Activated T-helper 9 cell treated with anti-CD3 and anti-CD28 coated beads, Interleukin-2, amount 50 U/mL, for 16 hours (primary cell): Measurements from ENCODE around the gene AP2A1.
"Not testable (repeated sequence)": the region's sequence is repeated elsewhere in the genome, so short reads cannot be mapped to it uniquely, and the experiment has no call there.

Experiments
- DNase-seq: peaks from one replicate; pipeline ENCODE4 v3.0.0-alpha.2; 2020; ENCODE audit warnings: low read depth

AP2A1 gene

DNA sequence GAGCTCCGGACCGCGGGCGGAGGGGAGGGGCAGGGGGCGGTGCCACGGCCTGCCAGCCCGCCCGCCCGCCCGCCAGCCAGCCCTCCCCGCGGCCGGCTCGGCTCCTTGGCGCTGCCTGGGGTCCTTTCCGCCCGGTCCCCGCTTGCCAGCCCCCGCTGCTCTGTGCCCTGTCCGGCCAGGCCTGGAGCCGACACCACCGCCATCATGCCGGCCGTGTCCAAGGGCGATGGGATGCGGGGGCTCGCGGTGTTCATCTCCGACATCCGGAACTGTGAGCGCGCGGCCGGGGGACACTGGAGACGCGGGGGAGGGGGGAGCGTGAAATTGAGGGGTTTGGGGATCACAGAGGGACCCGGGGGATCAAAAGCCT lies at the start of gene AP2A1:
TSS of gene AP2A1 (plus strand) at position 72 of the 370 bp plus-strand sequence. CDS start at position 205, 133 bp downstream.
- DNase-seq, result no peak

- DNase-seq, result no peak
Measured at GRCh38 chr19:49718511-49718910, 48.3 kb upstream of the AP2A1 start.

DNA sequence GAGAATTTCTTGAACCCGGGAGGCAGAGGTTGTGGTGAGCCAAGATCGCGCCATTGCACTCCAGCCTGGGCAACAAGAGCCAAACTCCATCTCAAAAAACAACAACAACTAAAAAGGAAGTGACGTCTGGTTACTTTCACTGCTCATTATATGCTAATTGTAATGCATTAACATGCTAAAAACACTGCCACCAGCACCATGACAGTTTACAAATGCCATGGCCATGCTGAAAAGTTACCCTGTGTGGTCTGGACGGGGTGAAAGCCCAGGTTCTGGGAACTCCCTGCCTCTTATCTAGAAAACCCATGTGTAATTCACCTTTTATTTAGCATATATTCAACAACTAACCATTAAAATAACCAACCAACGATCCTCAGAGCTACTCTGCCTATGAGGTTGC lies 47.8 kb upstream of the AP2A1 start:
- no peak for DNase-seq

- not testable (repeated sequence) for DNase-seq
Measured at GRCh38 chr19:49719420-49719819, 47.4 kb upstream of the AP2A1 start.

GRCh38 chr19:49727217-49728030 lies 39.4 kb upstream of the AP2A1 start:
- DNase-seq, result no peak

- DNase-seq, result no peak
Measured at GRCh38 chr19:49730166-49730565, 36.6 kb upstream of the AP2A1 start.

DNA sequence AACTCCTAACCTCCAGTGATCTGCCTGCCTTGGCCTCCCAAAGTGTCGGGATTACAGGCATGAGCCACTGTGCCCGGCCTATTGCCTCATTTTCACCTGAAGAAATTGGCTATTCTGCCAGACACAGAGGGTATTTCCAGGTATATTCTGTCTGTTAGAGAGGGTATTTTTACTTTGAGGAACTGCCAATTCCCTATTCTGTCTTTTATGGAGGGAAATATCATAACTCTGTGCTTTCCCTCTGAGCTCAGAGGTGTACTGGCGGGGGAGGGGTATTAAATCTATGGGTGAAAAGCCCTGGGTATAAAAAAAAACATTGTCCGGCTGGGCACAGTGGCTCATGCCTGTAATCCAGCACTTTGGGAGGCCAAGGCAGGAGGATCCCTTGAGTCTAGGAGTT lies 28.5 kb upstream of the AP2A1 start:
- DNase-seq, result no peak

DNA sequence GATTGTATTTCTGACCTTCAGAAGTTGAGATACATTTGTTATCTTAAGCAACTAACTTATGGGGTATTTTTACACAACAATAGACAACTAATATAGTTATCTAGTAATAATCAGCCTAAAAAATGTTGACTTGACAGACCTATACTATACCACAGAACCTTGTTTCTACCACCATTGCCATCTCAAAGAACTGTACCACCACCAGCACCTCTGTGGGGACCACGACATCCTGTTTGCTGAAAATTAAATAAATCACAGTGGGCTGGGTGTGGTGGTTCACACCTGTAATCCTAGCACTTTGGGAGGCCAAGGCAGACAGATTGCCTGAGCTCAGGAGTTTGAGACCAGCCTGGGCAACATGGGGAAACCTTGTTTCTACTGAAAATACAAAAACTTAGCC lies 27.7 kb upstream of the AP2A1 start:
- no peak for DNase-seq

- no peak for DNase-seq
Measured at GRCh38 chr19:49739933-49740332, 26.9 kb upstream of the AP2A1 start.

GRCh38 chr19:49741210-49741844 lies 25.5 kb upstream of the AP2A1 start:
- DNase-seq, result no peak

DNA sequence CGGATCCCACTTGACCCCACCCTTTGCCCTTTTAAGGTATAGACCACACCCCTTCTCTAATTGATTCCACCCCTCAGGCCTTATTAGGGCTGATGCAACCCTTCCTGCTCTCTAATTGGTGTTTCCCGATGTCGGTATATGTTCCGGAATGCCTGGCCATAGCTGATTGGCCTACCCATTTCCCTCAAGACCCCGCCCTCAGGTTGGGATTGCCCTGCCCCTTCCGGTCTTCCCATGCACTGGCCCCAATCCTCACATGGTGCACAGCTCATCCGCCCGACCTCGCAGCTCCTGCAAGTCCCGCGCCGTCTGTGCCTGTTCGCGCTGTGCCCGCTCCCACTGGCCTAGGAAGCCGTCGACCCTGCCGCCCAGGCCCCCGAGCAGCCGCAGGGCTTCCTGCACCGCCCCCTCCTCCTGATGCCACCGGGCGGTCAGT lies 21.8 kb upstream of the AP2A1 start:
- DNase-seq, result no peak

GRCh38 chr19:49746206-49746958 lies 20.4 kb upstream of the AP2A1 start:
- no peak for DNase-seq

GRCh38 chr19:49749055-49749716 lies 17.6 kb upstream of the AP2A1 start:
- no peak for DNase-seq

GRCh38 chr19:49749771-49750170 lies 17.0 kb upstream of the AP2A1 start:
- no peak for DNase-seq

DNA sequence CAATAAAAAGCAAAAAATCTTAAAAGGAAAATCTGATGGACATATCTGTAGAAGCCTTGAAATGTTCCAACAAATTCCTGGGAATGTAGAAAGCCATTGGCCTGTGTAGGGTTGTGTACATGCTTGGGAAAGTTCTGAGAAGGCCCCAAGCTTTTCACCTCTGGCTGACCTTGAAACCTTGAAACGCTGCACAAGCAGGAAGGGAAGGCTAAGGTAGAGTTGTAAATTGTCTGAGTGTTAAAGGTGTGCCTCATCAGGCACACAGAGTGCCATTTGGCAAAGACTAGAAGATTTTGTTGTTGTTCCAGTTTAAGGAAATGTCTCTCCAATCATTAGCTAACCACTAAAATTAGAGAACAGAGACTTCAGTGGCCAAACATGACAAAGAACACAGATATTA lies 14.1 kb upstream of the AP2A1 start:
- DNase-seq, result no peak

- no peak for DNase-seq
Measured at GRCh38 chr19:49755956-49756355, 10.8 kb upstream of the AP2A1 start.

DNA sequence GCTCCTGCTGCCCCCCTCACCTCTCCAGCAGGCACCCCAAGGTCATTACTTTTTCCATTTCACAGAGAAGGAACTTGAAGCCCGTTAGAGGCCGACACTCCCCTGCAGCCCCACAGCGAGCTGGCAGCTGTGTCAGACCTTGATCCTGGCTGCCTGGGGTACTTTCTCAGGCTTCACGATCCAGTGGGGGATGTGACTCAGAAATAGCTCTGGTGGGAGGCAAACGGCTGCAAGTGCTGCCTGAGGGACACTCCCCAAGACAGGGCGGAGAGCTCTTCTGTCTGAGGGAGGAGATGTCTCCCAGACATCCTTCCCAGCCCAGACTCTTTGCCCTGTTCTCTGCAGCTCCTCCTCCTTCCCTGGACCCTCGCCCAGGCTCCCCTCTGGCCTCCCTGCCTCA lies 8.5 kb upstream of the AP2A1 start:
- no peak for DNase-seq

- no peak for DNase-seq
Measured at GRCh38 chr19:49761249-49761624, 5.6 kb upstream of the AP2A1 start.

GRCh38 chr19:49761625-49762311 lies 5.0 kb upstream of the AP2A1 start:
- DNase-seq, result no peak

GRCh38 chr19:49763230-49763629 lies 3.6 kb upstream of the AP2A1 start, which contains the start of gene TSKS:
TSKS (minus strand) TSS chr19:49763306; CDS start chr19:49763247, 59 bp downstream.
- no peak for DNase-seq

DNA sequence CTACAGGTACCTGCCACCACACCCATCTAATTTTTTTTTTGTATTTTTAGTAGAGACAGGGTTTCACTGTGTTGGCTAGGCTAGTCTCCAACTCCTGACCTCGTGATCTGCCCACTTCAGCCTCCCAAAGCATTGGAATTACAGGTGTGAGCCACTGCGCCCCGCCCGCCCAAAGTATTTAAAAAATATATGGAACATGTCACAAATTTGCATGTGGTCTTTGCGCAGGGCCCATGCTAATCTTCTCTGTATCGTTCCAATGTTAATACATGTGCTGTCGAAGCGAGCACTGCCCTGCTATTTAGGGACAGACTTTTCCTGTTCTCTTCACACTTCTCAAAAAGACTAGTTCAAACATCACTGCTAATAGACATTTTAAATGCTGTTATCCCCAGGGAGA lies 2.5 kb upstream of the AP2A1 start:
- no peak for DNase-seq
